ENCODE measurements around the gene PALMD.

PALMD gene

DNA sequence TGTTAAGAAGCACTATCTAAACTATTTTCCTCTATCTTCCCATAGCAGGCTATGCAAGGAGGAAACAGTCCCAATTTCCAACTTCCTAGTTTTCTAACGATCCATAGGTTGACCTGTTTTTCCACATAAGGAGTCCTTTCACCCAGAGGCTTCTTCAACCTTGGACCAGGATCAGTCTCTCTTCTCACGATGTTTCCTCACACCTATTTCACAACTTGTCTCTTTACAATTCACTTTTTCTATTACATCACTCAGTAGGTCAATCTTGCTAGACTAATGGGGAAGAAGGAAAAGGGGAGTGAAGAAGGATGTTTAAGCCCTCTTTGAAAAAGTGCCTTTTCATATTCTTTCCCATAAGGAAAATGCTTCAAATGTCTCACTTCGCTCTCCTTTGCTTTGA lies 15.9 kb downstream of the PALMD start:
- no peak for DNase-seq

DNA sequence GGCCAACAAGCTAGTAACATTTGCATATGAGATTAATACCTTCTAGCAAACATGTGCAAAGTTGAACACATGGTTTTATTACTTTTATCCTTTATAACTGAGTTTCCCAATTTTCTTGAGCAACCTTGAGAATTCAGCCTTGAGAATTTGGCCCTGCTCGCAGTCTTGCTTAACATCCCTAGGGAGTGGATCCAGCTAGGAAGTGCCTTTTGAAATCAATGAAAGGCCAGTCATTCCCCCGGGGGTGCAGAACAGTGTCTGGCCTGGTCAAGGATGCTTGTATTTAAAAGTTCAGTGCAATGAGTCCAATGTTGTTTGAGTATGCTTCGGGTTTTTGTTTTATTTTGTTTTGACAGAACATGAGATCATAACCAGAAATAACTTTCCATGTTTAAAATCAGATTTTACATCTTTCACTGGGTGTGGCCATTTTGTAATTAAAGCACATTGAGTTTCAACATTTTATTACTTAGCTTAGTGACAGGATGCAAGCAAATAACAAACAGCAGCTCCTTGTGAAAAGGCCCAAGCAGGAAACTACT lies 16.7 kb downstream of the PALMD start:
- peak; percentile 30 for DNase-seq

DNA sequence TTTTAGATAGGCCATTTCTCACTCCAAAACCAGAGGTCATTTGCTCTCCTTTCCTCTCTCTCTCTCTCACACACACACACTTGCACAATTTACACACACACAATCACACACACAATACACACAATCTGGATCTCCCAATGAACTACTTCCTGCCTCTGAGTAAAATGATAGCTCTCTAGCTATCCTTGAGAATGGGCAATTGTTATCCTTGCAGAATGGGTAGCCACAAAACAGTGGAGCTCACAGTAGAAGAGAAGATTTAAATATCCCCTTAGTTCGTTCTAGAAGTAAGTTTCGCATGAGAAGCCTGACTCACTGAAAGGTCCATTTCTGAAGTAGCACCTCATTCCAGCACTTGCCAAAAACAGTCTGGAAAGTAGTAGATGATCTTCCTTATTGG lies 17.6 kb downstream of the PALMD start:
- no peak for DNase-seq

DNA sequence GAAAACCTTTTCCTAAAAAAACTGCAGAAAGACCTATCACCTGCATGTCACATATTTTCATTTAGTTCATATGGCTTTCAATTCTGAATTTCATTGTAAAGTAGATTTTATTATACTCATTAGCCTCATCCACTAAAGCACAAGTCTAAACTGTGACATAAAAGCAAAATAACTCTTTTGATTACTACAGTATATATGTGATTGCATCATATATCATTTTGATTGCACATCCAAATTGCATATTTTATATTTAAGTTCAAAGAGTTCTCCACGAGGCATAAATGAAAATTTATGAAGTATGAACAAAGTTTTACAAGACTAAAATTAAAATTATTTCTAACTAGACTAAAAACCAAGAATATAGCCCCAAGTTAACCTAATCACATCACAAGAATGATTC lies 19.3 kb downstream of the PALMD start:
- DNase-seq: no peak

DNA sequence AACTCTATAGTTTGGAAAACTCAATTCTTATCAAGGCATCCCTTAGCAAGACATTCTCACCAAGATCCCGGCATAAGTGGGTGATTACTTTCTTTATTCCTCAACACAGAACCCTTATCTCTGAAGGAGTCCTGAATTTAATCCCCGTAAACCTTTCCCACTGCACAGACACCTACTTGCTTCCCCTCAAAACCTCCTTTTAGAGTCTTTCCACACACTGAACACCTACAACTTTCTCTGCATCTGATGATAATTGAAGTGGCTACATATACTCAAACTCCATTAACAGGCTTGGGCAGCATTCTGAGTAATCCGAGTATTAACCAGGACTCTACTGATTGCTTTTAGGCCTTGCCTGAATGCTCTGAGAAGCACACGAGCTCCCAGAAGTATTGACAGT lies 23.5 kb downstream of the PALMD start:
- no peak for DNase-seq

DNA sequence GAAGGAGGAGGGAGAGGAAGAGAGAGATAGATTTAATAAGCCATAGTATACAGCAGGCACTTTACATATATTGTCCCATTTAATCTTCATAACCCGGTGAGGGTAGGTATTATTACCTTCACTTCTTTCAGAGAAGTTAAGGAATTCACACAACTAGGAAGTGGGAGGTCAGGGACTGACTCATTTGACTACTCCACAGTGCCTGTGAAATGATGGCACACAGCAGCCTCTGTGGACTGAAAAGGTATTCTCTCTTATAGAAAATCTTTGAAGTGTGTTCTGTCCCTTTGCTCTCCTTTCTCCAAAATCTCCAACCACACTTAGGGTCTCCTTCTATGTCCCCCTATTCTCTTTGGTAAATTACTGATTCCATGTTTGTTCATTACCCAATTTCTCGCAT lies 23.9 kb downstream of the PALMD start:
- DNase-seq: no peak

DNA sequence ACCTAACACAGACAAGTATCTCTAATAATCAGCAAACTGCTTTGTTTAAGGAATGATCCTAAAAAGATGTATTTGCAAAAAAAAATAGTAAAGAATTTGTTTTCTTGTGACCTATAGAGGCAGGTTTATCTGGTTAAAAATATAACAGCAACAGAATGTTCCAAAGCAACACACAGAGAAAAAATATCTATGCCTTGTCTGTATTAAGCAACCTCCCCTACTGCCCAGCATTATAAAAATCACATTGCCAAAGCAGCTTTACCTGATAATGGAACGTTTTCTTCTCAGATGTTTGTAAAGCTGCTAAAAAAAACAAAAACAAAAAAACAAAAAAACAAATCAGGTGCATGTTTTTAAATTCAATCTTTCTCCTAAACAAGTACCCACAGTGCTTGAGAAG lies 24.7 kb downstream of the PALMD start:
- no peak for DNase-seq

DNA sequence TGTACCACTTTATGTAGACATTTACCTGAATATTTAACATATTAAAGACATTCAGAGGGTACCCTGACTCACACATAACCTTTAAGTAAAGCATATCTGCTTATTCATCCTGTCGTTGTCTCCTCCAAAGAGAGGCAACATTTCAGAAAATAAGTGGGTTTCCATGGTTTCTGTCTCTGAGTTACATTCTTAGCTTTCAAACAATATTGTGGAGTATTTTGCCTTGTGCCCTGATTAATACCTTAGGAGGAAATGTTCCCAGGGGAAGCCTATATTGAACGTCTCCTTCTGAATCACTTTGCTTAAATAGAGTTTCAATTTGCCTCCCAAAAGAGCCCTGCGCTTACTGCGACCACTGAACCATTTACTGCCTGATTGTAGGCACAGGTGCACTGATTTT lies 26.1 kb downstream of the PALMD start:
- no peak for DNase-seq

DNA sequence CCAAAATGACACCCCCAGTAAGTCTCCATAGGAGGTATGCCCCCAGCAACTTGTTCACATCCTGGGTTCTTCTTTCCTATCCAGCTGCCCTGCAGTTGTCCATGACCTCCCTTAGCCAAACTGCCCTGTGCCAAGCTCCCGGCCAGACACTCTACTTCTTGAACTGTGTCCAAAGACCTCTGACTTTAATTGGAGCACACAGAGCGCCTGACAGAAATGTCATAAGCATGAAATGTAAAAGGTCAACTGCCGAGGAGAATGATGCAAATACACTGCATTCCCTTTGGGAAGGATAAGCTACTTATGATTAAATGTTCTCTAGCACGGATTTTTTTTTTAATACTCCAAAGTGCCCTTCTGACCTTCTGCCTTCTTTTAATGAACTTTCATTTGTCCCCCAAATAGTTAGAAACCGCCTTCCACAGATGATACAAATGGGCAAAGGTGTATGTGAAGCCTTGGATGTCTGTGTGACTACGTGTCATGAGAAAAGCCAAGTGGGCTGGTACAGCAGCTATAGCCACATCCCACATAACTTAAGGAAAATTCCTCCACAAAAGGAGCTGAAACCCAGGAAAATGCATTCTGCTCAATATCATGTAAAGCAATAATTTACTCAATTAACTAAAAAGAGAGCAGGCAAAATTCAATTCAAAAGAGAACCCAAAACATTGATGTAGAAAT lies 26.8 kb downstream of the PALMD start:
- DNase-seq: peak; percentile 37

DNA sequence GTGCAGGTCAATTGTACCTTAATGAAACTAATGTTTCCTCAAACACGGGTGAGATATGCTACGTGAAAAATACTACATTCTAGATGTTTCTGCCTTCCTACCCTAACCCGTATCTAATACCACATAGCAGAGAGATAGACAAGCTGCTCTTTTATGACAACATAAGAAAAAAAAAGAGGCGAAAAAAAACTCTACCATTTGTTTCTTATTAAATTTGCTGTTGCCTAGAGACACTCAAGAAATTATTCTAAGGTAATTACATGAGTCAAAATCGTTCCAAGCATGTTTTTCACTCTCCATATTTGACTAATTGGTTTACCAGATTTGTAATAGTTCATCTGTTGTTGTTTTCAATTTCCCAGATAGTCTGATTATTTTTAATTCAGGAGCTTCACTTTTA lies 27.4 kb downstream of the PALMD start:
- no peak for DNase-seq

DNA sequence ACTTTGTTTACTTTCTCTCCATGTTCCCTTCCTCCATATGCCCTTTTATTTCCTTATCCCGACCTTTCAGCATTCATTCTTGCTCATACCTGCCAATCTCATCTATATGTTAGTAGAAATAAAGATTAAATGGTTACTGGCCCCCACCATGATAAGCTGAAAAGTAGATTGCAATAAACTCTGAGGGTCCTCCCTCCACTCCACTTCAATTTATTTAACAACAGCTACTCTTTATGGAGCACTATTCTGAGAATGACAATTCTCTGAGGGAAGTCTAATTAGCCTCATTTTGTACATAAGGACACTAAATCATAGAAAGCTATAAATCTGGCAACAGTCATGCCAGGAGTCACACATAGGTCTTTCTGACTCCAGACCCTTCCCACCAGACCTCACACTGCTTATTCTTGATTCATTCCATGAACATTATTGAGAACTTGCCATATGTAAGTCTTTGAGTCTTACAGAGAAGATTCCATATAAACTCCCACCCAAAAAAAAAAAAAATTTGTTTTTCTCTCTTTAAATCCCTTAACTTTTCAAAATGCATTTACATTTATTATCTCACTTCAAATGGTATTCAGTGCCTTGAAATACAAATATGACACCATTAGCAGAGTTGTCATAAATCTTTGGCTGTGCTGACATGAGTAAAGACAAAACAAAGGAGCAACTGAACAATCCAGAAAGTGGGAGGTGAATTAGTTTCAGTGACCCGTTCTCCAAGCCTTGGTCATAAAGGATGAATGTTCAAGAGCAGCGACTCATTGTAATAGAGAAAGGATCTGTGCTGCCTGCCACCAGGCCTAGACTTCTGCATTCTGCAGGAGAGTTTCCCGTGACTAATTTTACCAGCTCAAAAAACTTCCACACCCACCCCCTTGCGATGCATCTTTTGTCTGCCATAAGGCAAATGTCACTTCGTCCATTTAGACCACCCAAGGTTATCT lies 28.5 kb downstream of the PALMD start:
- DNase-seq: no peak

DNA sequence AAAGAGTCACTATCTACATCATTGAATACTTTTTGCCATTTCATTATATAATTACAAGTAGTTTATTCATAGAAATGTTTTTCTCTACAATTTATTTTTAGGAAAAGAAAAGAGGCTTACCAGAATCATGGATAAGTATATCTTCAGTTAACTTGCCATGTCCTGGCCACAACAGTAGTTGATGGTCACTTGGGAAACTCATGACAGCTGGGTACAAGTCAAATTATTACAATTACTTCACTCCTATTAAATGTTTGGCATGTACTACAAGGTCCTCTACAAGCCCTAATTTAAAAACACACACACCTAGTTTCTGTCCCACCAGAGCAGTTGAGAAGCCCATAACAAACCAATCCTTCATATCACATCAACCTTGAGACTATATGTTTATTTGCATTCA lies 29.4 kb downstream of the PALMD start:
- DNase-seq: peak; percentile 43

DNA sequence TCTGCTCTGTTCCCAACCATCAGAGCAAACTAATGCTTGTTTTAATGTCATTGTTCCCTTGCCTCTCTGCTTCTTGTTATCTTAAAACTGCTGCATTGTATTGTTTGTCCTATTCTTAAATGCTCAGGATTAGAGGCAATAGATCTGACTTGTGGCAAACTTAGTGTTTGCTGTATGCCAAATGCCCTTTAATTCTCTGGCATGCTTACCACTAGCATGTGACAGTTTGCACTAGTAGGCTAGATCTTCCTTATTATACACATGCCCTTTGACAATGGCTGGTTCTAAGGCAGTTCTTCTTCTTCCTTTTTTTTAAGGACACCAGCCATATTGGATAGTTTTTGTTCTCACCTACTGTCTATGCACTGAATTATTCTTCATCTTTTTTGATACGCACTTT lies 30.1 kb downstream of the PALMD start:
- DNase-seq: peak; percentile 67

DNA sequence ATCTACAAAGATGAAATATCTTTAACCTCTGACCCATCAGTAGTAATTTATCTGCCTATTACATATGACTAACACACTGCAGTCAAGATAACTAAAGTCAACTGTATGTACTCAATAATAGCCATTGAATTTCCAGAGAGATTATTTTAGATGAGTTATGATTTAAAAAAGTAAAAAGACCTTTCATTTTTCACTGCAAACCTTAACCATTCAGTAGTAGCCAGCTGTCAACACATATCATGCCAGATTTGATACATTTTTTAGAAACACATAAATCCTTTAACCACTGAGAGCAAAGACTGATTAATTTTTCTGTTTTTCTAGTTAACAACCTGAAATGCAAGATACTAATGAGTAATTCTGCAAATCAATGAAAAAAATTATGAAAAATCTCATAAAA lies 31.0 kb downstream of the PALMD start:
- no peak for DNase-seq

DNA sequence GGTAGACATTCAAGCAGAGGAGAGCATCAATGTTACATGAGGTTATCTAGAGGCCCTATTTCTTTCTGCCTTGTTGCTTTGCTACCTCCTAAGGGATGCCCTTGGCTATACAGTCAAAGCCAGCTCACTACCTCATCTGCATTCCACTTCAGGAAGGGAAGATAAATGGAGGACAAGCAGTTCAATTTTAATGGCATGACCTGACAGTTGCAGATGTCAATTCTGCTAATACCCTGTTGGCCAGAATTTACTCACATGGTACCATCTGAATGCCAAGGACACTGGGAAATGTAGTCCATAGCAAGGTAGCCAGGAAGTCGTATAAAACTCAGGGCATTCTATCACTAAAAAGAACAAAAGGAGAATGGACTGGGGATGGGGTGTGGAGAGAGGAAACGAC lies 31.5 kb downstream of the PALMD start:
- no peak for DNase-seq

DNA sequence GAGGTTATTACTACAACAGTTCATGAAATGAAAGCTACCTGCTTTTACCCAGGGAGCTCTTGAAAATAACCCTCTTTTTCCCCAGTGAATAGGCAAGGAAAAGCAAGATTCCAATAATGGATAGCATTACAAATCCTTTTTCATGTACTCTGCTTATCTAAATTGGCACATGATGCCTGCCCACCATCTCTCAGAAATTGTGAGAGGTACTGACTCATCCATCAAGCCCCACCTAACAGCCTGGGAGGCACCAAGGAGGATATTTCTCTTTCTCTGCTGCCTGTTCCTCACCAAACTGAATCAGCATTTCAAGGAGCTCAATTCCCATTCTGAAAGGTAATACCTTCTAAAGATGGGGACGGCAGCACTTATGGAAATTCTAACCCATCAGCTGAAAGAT lies 34.4 kb downstream of the PALMD start:
- DNase-seq: no peak

DNA sequence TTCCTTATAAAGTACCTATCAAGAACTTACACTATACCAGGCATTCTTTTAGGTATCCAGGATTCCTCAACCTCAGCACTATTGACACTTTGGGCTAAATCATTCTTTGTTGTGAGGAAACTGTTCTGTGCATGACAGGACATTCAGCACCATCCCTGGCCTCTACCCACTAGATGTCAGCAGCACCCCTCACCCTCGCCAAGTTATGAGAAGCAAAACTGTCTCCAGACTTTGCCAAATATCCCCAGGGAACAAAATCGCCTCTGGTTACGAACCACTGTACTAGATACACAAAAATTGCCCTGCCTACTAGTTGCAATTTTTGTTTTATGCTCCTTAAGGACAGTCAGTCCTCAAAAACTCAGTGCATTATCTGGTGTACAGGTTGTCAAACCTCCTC lies 35.7 kb downstream of the PALMD start:
- DNase-seq: no peak

DNA sequence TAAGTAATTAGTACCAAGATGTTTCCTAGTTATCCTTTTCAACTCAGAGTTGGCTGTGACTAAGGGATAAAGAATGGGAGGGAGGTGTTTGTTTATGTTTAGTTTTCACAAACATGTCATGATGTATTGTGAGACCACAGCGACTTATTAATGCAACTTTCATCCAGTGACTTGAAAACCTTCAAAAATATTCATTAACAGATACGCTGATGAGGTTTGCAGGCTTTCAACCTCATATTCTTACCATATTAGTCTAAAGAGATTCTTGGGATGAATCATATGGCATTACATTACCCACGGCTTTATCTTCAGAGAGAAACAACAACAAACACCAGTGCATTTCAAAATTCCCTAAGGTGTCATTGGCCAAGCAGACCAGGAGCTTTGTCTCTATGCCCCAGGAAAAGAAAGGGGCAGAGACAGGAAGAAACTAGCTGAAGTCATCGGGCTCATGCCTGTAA lies 36.4 kb downstream of the PALMD start:
- no peak for DNase-seq

DNA sequence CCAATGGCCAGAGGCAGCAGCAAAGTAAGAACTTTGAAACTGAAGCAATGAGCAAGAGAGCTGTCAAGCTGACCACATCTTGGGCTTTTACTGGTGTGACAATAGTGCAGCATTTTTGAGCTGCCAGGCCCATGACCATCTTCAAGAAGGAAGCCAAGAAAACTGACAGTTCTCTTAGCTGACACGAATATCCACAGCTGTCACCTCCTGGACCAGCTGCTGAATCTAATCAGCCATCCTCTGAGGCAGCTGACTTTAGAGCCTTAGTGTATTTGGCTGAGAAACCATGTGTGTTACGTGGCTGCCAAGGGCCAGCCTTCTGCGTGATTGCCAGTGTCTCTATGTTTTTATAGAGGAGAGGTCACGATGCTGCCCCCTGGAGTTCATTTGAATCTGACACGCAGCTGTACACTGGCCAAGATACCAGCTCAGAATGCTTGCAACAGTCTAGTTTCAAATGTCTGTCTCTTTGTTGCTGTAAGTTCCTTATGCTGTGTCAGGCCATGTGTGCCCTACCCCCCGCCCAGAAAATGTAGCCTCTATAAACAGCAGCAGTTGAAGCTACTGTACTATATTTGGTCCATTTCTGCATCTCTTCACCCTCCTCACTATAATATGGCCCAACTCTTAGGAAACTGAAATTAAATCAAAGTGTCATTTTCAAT lies 39.7 kb downstream of the PALMD start:
- peak; percentile 88 for DNase-seq

DNA sequence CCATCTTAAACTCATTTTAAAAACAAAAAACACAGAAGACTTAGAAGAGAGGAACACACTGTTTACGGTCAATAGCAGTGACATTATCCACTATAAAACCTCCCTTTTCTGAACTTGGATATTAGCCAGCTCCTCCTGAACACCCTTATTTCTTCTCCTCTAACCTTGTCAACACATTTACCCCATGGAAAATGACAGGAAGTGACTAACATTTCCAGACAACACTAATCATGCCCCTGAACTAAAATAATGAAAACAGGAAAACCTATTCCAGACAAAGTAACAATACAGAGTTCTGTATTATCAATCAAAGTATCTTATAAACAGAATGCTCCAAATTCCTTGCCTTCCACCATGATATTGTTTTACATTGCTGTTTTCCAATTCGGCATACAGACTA lies 45.3 kb downstream of the PALMD start:
- no peak for DNase-seq

DNA sequence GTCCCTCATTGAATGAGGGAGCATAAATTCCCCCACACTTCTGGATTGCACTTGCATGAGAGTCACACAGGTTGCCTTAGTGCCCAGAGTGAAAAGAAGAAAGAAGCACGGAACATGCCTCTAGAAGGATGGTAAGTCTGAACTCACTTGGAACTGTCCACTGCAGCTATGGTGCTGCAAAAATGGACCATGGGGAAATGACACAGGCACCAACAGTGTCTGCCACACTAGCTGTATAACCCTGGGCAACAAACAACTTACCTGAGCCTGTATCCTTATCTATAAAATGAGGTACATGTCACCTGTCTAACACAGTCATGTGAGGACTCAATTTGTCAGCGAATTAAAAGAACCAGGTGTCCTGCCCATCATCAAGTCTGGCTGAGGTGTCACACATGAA lies 50.7 kb downstream of the PALMD start:
- DNase-seq: no peak

DNA sequence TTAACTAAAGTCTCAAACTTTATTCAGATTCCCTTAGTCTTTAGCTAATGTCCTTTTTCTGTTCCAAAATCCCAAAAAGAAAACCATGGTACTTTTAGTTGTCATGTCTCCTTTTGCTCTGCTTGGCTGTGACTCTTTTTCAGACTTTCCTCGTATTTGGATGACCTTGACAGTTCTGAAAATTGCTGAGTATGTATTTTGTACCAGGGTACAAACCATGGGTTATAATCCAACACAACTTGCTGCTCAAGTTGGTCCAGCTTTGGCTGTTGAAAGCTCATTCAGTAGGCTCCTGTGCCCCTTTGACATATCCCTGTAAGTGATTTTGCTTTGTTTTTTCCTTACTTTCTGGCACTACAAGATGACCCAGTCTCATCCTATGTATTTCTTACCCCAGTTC lies 51.7 kb downstream of the PALMD start:
- DNase-seq: no peak

DNA sequence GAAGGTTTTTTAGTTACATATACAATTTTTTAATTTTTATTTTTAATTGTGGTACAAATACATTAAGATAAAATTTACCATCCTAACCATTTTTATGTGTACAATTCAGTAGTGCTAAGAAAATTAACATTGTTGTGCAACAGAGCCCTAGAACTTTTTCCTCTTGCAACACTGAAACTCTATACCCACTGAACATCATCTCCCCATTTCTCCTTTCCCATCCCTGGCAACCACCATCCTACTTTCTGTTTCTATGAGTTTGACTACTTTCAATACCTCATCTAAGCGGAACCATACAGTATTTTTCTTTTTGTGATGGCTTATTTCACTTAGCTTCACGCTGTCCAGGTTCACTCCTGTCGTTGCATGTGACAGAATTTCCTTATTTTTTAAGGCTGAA lies 54.1 kb downstream of the PALMD start:
- DNase-seq: no peak

DNA sequence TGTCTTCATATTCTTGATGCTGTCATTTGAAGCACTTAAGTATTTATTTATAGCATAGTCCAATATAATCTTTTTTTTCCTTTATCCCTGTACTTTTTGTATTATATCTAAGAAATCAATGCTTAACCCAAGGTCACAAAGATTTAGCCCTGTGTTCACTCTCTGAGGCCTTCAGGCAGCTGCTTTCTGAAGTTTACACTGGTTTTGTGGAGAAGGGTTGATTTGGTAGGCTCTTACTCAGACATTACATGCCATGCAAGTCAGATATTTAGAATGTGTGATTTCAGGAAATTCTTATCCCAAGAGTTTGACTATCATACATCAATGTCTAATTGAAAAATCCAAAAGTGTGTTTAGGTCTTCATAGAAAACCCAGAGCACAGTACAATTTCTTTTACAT lies 56.3 kb downstream of the PALMD start:
- no peak for DNase-seq
